Limb (tissue), 2 donors: ENCODE results near the gene GPR75.
"Not testable (repeated sequence)": the region's sequence is repeated elsewhere in the genome, so short reads cannot be mapped to it uniquely, and the experiment has no call there.

Source experiments
- DNase-seq, 2 donors: peaks; one replicate each; pipeline ENCODE4 v3.0.0-alpha.2; 2016; ENCODE audit errors: extremely low spot score in 2 of 2

The GPR75 gene

DNA sequence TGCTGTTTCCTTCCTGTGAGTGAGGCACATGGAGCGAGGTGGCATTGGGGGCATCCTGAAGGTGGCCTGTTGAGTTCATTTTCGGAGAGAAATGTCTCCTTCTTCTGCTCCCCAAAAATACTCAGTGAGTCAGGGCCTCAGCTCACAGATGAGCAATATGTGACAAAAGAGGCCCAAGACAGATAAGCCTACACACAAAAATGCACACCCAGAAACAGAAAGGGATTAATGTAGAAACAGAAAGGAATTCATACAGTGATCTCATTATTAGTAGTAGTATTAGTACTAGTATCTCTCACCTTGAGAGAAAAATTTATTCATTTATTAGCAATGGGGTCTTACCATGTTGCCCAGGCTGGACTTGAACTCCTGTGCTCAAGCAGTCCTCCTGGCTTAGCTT lies 5.1 kb downstream of the GPR75 start:
- no peak for DNase-seq

DNA sequence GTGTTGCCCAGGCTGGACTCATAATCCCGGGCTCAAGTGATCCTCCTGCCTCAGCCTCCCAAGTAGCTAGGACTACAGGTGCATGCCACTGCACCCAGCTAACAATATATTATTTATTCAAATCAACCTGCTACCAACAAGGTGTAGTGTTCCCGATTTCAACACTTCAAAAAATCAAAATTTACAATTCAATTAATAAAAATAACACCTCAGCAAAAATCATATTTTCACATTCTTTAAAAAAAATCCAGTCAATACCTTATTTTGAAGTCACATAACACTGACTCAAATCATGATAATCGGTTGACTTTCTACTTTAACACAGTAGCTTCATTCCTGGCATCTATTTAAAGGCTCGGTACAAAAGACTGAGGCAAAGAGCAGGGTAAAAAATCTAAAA lies 7.2 kb downstream of the GPR75 start:
- DNase-seq: no peak

DNA sequence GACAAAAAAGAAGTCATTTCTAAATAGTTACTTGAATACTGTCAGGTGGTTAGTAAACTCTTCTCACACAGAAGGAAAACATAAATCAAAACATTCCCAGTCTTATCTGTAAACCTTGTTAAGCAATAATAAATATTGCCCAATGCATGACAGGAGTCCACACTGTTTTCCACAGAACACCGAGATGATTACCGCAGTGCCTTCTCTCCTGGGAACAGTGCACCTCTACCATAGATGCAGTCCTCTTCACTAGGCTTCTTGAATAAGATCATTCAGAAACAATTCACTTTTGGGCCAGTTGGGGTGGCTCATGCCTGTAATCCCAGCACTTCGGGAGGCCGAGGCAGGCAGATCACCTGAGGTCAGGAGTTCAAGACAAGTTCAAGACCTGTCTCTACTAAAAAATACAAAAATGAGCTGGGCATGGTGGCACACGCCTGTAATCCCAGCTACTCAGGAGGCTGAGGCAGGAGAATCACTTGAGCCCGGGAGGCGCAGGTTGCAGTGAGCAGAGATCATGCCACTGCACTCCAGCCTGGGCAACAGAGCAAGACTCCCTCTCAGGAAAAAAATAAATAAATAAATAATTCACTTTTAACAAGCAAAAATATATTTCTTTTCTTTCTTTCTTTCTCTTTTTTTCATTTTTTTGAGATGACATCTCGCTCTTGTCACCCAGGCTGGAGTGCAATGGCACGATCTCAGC lies 8.6 kb downstream of the GPR75 start:
- not testable (repeated sequence) for DNase-seq

DNA sequence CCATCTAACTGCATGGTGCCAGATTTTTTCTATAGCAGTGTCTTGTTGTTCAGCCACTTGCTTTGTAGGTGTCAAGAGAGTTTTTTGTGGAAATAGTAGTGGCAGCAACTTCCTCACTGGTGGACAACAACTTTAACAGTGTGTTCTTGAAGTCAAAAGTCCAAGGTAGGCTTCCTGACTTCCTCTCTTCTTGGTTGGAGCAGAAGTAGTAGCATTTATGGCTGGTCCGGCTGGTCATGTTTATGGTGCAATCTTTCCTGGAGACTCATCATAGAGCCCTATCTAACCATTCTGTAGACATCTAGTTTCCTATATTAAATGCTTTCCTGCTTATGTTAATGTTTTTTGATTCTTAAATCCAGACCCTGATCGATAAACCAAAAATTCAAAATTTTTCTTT lies 11.7 kb downstream of the GPR75 start:
- DNase-seq: no peak

DNA sequence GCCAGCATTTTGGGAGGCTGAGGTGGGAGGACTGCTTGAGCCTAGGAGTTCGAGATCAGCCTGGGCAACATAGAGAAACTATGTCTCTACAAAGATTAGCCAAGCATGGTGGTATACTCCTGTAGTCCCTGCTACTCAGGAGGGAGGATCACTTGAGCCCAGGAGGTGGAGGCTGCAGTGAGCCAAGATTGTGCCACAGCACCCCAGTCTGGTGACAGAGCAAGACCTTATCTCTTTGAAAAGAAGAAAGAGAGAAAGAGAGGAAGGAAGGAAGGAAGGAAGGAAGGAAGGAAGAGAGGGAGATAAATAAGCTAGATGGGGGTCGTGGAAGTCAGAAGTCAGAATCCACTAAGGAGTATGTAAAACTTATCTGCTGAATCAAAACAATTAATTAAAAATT lies 16.2 kb downstream of the GPR75 start:
- no peak for DNase-seq

DNA sequence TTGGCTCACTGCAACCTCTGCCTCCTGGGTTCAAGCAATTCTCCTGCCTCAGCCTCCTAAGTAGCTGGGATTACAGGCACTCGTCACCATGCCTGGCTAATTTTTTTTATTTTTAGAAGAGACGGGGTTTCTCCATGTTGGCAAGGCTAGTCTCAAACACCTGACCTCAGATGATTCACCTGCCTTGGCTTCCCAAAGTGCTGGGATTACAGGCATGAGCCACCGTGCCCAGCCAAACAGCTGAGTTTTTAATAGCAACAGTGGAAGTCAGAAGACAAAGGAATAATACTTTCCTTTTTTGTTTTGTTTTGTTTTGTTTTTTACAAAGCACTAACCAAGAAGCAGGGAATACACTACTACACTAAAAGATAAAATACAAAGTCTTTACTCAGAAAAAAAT lies 16.9 kb downstream of the GPR75 start:
- no peak for DNase-seq

DNA sequence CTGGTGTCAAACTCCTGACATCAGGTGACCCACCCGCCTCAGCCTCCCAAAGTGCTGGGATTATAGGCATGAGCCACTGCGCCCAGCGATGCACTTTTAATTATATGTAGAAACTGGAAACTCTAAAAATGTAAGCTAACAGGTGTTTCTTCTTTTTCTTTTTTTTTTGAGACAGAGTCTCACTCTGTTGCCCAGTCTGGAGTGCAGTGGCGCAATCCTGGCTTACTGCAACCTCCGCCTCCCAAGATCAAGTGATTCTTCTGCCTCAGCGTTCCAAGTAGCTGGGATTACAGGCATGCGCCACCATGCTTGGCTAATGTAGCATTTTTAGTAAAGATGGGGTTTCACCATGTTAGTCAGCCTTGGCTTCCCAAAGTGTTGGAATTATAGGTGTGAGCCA lies 18.1 kb downstream of the GPR75 start:
- DNase-seq: not testable (repeated sequence)

DNA sequence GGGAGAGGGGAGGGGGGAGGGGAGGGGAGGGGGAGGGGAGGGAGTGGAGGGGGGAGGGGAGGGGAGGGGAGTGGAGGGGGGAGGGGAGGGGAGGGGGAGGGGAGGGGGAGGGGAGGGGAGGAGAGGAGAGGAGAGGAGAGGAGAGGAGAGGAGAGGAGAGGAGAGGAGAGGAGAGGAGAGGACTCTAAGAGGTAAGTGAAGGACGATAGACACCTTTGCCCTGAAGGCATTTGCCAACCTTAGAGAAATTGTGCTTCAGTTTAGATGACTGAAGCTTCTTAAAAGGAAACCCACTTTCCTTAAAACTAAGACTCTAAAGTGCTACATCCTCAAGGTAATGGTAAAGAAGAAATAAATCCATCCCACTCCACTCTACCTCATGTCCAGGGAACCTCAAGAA lies 19.2 kb downstream of the GPR75 start:
- no peak for DNase-seq

DNA sequence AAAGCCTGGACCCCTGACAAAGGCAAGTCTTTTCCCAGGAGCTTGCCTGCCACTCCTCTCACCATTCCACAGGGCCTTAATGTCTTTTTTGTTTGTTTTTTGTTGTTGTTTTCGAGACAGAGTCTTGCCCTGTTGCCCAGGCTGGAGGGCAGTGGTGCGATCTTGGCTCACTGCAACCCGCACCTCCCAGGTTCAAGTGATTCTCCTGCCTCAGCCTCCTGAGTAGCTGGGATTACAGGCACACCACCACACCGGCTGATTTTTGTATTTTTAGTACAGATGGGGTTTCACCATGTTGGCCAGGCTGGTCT lies 29.8 kb downstream of the GPR75 start:
- not testable (repeated sequence) for DNase-seq

DNA sequence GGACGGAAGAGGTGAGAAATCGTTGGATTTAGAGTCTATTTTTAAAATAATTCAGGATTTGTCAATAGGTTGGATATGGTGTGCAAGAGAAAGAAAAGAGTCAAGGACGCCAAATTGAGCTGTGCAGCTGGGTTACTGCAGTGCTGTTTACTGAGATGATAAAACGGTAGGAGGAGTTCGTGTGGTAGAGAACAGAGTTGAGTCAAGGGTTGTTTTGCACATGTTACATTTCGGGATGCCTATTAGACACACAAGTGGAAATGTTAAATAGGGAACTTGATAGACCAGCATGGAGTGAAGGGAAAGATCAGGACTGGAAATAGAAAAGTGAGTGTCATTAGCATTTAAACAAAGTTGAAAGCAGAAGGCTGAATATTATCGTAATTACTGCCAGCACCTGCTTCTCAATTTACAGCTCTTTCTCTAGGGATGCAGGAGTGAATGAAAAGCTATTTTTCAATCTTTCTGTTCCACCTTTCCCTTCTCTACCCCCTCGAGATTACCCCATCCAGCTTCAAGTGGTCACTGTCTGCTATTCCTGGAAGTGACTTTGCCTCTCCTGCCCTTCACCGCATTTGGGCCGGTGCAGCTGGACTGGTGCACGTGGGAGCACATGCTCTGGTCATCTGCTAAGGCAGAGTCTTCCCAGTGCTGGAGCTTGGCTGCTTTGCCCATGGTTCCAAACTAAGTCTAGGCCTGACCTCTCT lies 30.3 kb downstream of the GPR75 start:
- no peak for DNase-seq

DNA sequence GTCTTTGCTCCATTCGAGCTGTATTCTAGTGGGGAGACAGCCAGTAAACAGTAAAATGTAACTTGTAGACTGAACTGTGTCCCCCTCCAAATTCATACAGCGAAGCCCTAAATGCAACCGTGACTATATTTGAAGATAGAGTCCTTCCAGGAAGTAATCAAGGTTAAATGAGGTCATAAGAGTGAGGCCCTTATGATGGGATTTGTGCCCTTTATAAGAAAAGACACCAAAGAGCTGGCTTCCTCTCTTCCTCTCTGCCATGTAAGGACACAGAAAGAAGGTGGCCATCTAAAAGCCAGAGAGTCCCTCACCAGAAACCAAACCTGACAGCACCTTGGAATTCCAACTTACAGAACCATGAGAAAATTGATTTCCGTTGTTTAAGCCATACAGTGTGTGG lies 31.4 kb downstream of the GPR75 start:
- no peak for DNase-seq

DNA sequence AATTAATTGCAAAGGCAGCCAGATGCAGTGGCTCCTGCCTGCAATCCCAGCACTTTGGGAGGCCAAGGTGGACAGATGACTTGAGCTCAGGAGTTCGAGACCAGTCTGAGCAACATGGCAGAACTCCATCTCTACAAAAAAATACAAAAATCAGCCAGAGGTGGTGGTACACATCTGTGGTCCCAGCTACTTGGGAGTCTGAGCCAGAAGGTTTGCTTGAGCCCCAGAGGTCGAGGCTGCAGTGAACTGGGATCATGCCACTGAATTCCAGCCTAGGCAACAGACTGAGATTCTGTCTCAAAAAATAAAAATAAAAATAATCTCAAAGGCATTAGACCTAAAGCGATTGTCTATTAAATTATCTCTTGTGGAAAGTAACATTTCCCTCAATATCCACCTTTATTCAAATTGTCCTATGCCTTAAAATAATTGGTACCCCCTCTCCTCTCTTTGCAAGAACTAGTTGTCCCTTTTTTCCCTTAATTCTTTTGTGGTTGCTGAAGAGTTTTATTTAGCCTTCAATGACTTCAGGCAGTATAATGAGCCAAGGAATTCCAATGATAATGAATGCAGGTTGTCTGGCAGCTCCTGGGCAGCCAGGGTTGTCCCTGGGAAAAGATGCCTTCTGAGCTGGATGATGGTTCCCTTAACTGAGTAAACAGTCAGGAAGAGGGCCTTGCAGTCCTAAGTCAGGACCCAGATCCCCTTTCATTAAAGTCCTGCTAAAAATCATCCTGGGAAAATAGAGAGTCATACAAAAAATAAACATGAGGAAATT lies 32.2 kb downstream of the GPR75 start:
- DNase-seq: no peak

DNA sequence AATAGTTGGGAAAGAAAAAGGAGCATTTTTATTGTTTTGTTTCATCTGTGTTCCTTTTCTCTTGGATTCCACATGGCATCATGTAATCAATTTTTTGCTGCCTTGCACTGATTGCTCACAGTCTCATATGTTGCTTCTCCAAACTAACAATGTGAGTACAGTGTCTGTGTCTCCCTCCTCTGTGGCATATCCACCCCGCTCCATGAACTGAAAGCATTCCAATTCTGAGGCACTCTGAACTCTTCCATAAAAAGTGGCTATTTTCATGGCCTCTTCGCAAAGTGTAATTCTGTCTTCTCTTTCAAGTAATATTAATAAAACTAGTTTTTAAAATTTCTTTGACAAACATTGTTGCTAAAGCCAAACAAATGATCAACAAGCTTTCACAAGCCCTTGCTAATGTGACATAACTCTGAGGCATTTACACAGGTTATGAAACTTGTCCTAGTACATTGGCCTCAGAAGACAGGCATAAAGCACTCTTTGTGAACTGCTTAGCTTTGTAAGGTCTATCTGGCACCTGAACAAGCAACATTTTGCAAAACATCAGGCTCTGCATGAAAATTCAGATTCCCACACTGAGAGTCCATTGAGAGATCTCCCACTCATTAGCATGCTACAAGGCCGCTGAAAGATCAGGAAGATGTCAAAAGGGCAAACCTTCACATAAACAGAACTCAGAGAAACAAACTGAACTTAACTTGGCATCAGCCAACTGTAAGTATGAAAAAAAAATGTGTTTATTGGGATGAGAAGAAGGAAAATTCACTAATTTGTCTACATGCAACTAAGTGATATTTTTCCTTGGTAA lies 33.0 kb downstream of the GPR75 start:
- peak in 1 of 2 donors; percentile 15 for DNase-seq

DNA sequence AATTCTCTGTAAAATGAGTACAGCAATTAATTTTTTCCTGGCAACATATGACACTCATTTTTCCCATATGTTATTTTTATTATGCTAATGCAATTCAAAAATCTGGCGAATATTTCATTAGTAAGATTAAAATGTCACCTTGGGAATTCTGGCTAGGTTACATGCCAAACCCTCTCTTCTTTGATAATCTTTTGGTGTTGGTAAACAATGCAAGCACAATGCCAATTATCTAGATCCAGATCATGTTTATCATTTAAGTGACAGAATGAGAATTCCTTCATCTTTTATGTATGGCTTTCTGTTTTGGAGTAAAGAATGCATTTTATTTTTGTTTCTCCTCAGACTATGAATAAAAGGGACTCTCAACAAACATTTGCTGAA lies 33.7 kb downstream of the GPR75 start:
- no peak for DNase-seq

DNA sequence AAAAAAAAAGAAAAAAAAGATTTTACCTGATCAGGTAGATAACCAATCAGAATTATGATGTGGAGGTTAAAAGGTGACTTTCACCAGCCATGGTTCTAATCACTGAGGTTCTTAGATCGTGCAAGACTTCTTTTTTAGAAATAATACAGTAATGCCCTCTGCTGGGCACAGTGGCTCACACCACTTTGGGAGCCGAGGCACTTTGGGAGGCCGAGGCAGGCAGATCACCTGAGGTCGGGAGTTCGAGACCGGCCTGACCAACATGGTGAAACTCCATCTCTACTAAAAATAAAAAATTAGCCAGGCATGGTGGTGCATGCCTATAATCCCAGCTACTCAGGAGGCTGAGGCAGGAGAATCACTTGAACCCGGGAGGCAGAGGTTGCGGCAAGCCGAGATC lies 36.1 kb downstream of the GPR75 start:
- DNase-seq: not testable (repeated sequence)

DNA sequence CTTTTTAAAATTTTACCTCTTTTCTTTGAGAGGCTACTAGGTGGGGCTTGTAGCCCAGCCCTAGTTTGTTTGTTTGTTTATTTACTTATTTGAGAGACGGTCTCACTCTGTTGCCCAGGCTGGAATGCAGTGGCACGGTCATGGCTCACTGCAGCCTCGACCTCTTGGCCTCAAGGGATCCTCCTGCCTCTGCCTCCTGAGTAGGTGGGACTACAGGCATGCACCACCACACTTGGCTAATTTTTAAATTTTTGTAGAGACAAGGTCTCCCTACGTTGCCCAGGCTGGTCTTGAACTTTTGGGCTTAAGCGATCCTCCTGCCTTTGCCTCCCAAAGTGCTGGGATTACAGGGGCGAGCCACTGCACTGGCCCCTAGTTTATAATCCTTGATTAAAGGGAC lies 38.0 kb downstream of the GPR75 start:
- no peak for DNase-seq

DNA sequence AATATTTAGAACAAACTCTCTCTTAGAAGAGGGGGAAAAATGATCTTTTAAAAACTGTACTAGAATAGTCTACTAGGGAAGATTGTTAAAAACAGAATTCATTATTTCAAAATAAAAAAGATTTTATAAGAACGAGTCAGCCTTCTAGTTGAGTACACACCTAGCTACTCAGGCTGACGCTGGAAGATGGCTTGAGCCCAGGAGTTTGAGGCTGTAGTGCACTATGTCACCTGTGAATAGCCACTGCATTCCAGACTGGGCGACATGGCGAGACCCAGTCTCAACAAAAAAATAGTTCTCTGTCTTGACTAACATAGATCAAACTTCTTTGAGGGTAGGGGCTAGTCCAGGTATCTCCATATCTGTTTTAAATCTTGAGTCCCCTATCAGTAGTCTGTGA lies 39.1 kb downstream of the GPR75 start:
- no peak for DNase-seq

DNA sequence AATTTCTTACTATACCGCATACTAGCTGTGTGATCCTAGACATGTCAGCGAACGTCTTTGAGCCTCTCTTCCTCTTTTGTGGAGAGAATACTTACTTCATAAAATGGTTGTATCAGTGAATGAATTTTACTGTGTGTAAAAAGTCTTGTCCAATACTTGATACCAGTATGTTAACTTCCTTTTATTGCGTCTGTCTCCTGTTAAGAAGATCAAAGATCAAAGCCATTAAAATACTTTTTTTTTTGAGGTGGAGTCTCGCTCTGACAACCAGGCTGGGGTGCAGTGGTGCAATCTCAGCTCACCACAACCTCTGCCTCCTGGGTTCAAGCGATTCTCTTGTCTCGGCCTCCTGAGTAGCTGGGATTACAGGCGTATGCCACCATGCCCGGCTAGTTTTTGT lies 39.7 kb downstream of the GPR75 start:
- no peak for DNase-seq

DNA sequence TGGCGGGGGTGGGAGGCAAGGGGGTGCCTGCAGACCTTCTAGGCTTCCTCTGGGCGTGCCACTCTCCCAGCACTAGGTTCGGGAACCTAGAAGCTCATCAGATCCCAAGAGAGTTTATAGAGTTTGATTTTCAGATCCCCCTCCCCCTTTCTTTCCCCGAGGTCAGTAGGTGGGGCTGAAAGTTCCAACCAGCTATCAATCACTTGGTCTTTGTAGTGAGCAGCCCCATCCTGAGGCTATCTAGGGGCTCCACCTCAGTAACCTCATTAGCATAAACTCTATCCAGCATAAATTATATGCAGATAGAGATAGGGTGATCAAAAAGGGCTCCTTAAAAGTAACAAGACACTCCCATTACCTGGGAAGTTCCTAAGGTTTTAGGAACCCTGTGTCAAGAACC lies 40.1 kb downstream of the GPR75 start:
- no peak for DNase-seq

DNA sequence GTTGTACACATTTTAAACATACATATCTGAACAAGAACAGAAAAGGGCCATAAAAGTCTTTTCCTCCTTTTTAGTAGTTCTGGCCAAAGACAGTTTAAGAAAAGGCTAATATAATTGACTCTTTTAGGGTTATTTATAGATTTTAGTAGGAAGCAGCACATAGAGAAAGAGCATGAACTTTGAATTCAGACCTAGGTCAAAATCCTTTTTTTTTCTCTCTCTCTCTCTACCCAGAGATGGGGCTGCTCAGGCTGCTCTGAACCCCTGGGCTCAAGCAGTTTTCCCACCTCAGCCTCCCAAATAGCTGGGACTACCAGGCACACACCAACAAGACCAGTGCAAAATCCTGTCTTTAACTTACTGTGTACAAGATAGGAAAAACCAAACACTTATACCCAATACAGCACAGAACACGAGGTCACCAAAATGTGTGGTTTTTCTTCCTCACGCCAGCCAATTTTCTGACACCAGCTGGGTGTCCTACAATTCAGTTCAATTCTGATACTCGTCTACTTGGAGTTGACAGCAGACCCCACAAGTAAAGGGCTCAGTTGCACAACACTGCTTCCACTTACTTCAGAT lies 40.8 kb downstream of the GPR75 start:
- DNase-seq: no peak

DNA sequence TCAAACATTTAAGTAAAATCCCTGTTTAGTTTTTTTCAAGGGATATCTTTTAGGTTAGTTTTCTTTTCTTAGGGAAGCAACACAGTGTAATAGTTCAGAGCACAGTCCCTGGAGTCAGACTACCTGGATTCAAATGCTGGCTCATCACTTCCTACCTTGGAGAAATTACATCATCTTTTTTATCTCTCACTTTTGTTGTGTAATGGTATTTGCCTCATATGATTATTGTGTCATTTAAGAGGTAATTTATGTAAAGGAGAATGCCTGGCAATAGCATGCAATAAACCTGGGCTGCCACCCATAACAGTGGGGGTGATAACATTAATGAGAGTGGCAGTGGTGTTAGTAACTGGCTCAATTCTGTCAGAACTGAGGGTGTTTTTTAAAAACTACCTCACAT lies 46.6 kb downstream of the GPR75 start:
- DNase-seq: no peak

DNA sequence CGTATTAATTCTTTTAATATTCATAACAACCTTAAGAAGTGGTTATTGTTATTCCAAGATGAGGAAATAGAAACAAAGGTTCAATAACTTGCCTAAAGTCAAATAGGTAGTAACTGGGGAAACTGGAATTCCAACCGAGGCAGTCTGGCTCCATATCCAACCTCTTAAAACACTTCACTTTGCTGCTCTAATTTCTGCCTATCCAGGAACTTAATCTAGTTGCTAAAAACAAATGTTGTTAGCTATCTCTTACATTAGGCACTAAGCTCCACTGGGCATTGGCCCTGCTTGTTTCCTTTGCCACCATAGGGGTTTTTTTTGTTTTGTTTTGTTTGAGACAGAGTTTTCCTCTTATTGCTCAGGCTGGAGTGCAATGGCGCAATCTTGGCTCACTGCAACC lies 48.2 kb downstream of the GPR75 start:
- DNase-seq: no peak
